ENCODE measurements around the gene ZNF628. TPM values are rescaled to one million over a fixed set of nuclear protein-coding genes. Genes with fewer than 3 reads are reported as not detected.

ZNF628 gene
- polyA plus RNA-seq (2013) = 12.6 and 14.5 TPM in 2 replicates

DNA sequence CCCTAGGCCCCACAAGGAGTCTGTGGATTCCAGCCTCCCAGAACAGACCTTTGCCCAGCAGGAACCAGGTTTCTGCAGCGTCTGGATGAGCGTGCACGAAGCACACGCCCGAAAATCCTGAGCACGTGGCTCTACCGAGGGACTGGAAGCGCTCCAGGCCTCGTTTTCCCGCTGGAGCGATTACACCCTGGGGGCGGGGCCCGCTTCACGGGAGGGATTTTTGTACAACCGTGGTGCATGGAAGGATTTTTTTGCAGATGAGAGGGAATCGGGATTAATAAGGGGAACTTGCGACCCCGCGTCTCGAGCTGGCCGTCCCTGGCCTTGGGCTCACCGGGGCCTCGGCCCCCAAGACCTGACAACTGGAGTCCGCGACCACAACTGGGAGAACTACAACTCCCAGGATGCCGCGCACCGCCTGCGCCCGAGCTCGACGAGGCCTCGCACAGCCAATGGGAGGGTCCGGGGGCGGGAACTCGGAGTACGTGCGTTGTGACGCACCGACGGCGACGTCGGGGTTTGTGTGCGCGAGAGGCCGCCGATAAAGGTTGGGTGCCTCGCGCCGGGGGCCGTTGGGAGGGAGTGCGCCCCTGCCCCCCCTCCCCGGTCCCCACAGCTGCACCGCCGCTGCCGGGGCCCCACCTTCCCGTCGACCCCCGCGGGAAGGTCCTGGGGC, at the start of gene ZNF628:
TSS of gene ZNF628 (plus strand) at position 518 of the 676 bp plus-strand sequence. CDS start 3,294 bp downstream, outside the sequence.
- peaks cover 4% of the 10 kb centered on the region for H3K79me1 ChIP-seq (ENCODE audit: low read length)
- peak within 1 kb of the TSS; percentile 79 for H4K12ac ChIP-seq (ENCODE audit: low read depth, low read length)
- H3K4ac ChIP-seq (ENCODE audit: low read depth, low read length) = peak within 1 kb of the TSS; percentile 39
- peak within 1 kb of the TSS; percentile 42 for H2AFZ ChIP-seq (ENCODE audit: insufficient read depth, low read length, poor library complexity)
- H3K9ac ChIP-seq (ENCODE audit: low read length) = peak within 1 kb of the TSS; percentile 89
- peaks cover 1 to 3% of the 10 kb centered on the region in 2 experiments for H3K36me3 ChIP-seq (ENCODE audit: control insufficient read depth in 1 of 2, insufficient read depth in 2 of 2, low read length in 2 of 2)
- H4K91ac ChIP-seq (ENCODE audit: low read depth, low read length) = peak within 1 kb of the TSS; percentile 92
- H2BK5ac ChIP-seq (ENCODE audit: low read depth, low read length, poor library complexity) = peak within 1 kb of the TSS; percentile 76
- WGBS (ENCODE audit: extremely low coverage, insufficient coverage, insufficient read length) = no CpG with 5 or more reads among the region's 61 CpGs
- H3K14ac ChIP-seq (ENCODE audit: low read length) = peak within 1 kb of the TSS; percentile 80
- peak within 1 kb of the TSS; percentile 56 for H2BK120ac ChIP-seq (ENCODE audit: insufficient read depth, low read length, poor library complexity)
- peaks cover 4 to 8% of the 10 kb centered on the region in 2 experiments for H3K4me1 ChIP-seq (ENCODE audit: control insufficient read depth in 1 of 2, insufficient read depth in 2 of 2, low read length in 2 of 2)
- no peak within 1 kb of the TSS for H2BK12ac ChIP-seq (ENCODE audit: low read length)
- H3K9me3 ChIP-seq (ENCODE audit: insufficient read depth, low read depth, low read length) = no peaks in the 10 kb centered on the region
- peak within 1 kb of the TSS; percentile 49 for H3K18ac ChIP-seq (ENCODE audit: low read length)
- no peak within 1 kb of the TSS for H3K23ac ChIP-seq (ENCODE audit: low read length)
- peak within 1 kb of the TSS; percentile 91 for H4K8ac ChIP-seq (ENCODE audit: low read depth, low read length)
- H2AK5ac ChIP-seq (ENCODE audit: low read length) = peak within 1 kb of the TSS; percentile 88
- H3K4me3 ChIP-seq (ENCODE audit: low read depth, low read length) = peak within 1 kb of the TSS; percentile 79
- H3K79me2 ChIP-seq (ENCODE audit: control insufficient read depth, insufficient read depth, low read length, poor library complexity) = no peaks in the 10 kb centered on the region
- peak within 1 kb of the TSS; percentile 87 for H3K4me2 ChIP-seq (ENCODE audit: low read length)
- H3K27me3 ChIP-seq (ENCODE audit: insufficient read depth, low read length) = no peaks in the 10 kb centered on the region
- H3K27ac ChIP-seq (ENCODE audit: low read depth, low read length) = peak within 1 kb of the TSS; percentile 75
- DNase-seq = peak; percentile 97 to 98

DNA sequence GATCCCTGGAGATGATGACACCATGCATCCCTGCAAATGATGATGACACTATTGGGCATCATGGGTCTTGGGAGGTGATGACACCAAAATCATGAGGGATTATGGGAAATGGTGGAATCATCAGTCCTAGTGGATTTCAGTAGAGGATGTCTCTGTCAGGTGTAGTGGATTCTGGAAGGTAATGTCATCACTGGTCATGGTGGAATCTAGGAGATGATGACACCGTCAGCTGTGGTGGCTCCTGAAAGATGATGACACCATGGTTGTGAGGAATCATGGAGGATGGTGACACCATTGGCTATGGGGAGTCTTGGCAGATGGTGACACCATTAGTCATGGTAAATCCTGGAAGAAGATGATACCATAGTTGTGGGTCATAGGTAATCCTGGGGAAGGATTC, 45.2 kb upstream of the ZNF628 start:
- Histone ChIP-seq H3K9ac (ENCODE audit: low read length) (no peak overlapping the region), H3K14ac (ENCODE audit: low read length) (no peak overlapping the region), H3K27me3 (ENCODE audit: insufficient read depth, low read length) (no peaks in the 10 kb centered on the region), H3K4me1 (ENCODE audit: control insufficient read depth in 1 of 2, insufficient read depth in 2 of 2, low read length in 2 of 2) (no peaks in the 10 kb centered on the region), H3K79me2 (ENCODE audit: control insufficient read depth, insufficient read depth, low read length, poor library complexity) (no peaks in the 10 kb centered on the region), H2BK12ac (ENCODE audit: low read length) (no peak overlapping the region), H2BK5ac (ENCODE audit: low read depth, low read length, poor library complexity) (no peak overlapping the region), H3K4ac (ENCODE audit: low read depth, low read length) (no peak overlapping the region), H3K36me3 (ENCODE audit: control insufficient read depth in 1 of 2, insufficient read depth in 2 of 2, low read length in 2 of 2) (no peaks in the 10 kb centered on the region), H4K8ac (ENCODE audit: low read depth, low read length) (no peak overlapping the region), H3K23ac (ENCODE audit: low read length) (no peak overlapping the region), H4K12ac (ENCODE audit: low read depth, low read length) (no peak overlapping the region), H2AFZ (ENCODE audit: insufficient read depth, low read length, poor library complexity) (no peak overlapping the region), H3K27ac (ENCODE audit: low read depth, low read length) (no peak overlapping the region), H3K4me2 (ENCODE audit: low read length) (no peak overlapping the region), H4K91ac (ENCODE audit: low read depth, low read length) (no peak overlapping the region), H2AK5ac (ENCODE audit: low read length) (no peak overlapping the region), H2BK120ac (ENCODE audit: insufficient read depth, low read length, poor library complexity) (no peak overlapping the region), H3K79me1 (ENCODE audit: low read length) (no peaks in the 10 kb centered on the region), H3K4me3 (ENCODE audit: low read depth, low read length) (no peak overlapping the region), H3K9me3 (ENCODE audit: insufficient read depth, low read depth, low read length) (peaks cover 24% of the 10 kb centered on the region), H3K18ac (ENCODE audit: low read length) (no peak overlapping the region)
- no peak for DNase-seq
- WGBS (ENCODE audit: extremely low coverage, insufficient coverage, insufficient read length) = no CpG with 5 or more reads among the region's 1 CpG

DNA sequence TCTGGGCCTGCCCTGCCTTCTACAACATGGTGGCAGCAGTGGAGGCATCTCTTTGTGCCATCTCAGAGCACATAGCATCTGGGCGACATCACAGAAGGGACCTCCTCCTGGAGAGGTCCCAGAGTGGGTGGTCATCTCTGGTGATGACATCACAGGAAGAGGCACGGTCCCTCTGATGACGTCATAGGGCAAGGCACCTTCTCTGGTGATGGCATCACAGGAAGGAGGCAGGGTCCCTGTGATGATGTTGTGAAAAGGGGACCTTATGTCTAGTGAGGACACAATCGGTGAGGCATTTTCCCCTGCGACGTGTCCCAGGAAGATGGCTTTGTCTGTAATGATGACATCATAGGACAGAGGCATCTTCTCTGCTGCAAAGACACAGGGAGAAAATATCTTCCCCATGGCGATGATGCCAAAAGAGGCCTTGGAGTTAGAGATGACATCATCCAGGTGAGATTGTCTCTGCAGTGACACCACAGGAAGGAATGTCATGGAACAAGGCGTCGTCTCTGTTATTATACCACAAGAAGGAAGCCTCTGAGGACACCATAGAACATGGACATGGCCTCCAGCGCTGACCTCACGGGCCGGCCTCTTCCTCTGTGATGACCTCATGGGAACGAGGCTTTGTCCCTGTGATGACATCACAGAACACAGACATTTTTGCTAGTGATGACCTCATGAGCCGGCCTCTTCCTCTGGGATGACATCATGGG, 44.0 kb upstream of the ZNF628 start:
- no peak overlapping the region for H2AFZ ChIP-seq (ENCODE audit: insufficient read depth, low read length, poor library complexity)
- no peak overlapping the region for H4K12ac ChIP-seq (ENCODE audit: low read depth, low read length)
- no peak overlapping the region for H3K4me3 ChIP-seq (ENCODE audit: low read depth, low read length)
- no peak overlapping the region for H2BK12ac ChIP-seq (ENCODE audit: low read length)
- H4K8ac ChIP-seq (ENCODE audit: low read depth, low read length) = no peak overlapping the region
- no peak overlapping the region for H4K91ac ChIP-seq (ENCODE audit: low read depth, low read length)
- no peak overlapping the region for H2AK5ac ChIP-seq (ENCODE audit: low read length)
- no peaks in the 10 kb centered on the region for H3K27me3 ChIP-seq (ENCODE audit: insufficient read depth, low read length)
- no peaks in the 10 kb centered on the region for H3K79me2 ChIP-seq (ENCODE audit: control insufficient read depth, insufficient read depth, low read length, poor library complexity)
- no peak overlapping the region for H3K27ac ChIP-seq (ENCODE audit: low read depth, low read length)
- no peak overlapping the region for H2BK5ac ChIP-seq (ENCODE audit: low read depth, low read length, poor library complexity)
- peaks cover 24% of the 10 kb centered on the region for H3K9me3 ChIP-seq (ENCODE audit: insufficient read depth, low read depth, low read length)
- H3K4me1 ChIP-seq (ENCODE audit: control insufficient read depth in 1 of 2, insufficient read depth in 2 of 2, low read length in 2 of 2) = no peaks in the 10 kb centered on the region
- no CpG with 5 or more reads among the region's 14 CpGs for WGBS (ENCODE audit: extremely low coverage, insufficient coverage, insufficient read length)
- no peak overlapping the region for H3K9ac ChIP-seq (ENCODE audit: low read length)
- no peak overlapping the region for H3K18ac ChIP-seq (ENCODE audit: low read length)
- H3K23ac ChIP-seq (ENCODE audit: low read length) = no peak overlapping the region
- no peak overlapping the region for H3K14ac ChIP-seq (ENCODE audit: low read length)
- no peaks in the 10 kb centered on the region for H3K36me3 ChIP-seq (ENCODE audit: control insufficient read depth in 1 of 2, insufficient read depth in 2 of 2, low read length in 2 of 2)
- peak; percentile 15 to 57 for DNase-seq
- no peak overlapping the region for H3K4ac ChIP-seq (ENCODE audit: low read depth, low read length)
- H3K4me2 ChIP-seq (ENCODE audit: low read length) = no peak overlapping the region
- H3K79me1 ChIP-seq (ENCODE audit: low read length) = no peaks in the 10 kb centered on the region
- H2BK120ac ChIP-seq (ENCODE audit: insufficient read depth, low read length, poor library complexity) = no peak overlapping the region

DNA sequence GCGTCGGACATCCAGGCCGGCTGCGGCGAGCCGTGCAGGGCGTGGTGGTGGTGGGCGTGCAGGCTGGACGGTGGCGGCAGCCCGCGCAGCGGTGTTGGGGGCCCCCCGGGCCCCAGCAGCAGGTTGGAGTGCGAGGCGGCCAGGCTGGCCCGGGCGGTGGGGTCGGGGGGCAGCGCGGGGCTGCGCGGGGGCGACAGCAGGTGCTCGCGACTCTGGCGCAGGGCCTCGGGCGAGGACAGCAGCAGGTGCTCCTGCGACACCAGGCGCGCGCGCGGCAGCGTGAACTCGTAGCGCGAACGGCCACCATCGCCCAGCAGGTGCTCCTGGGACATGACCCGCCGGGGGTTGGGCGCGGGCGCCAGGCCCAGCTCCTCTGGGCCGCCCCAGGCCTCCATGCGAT, 43.1 kb upstream of the ZNF628 start:
- Histone ChIP-seq H3K9me3 (ENCODE audit: insufficient read depth, low read depth, low read length) (peaks cover 24% of the 10 kb centered on the region), H2AFZ (ENCODE audit: insufficient read depth, low read length, poor library complexity) (no peak overlapping the region)

More for the DNA sequence above, 43.1 kb upstream of the ZNF628 start:
- H2AK5ac ChIP-seq (ENCODE audit: low read length) = no peak overlapping the region
- H3K4me3 ChIP-seq (ENCODE audit: low read depth, low read length) = no peak overlapping the region
- no CpG with 5 or more reads among the region's 48 CpGs for WGBS (ENCODE audit: extremely low coverage, insufficient coverage, insufficient read length)
- H3K23ac ChIP-seq (ENCODE audit: low read length) = no peak overlapping the region
- no peak overlapping the region for H4K91ac ChIP-seq (ENCODE audit: low read depth, low read length)
- H3K18ac ChIP-seq (ENCODE audit: low read length) = no peak overlapping the region
- no peaks in the 10 kb centered on the region for H3K79me2 ChIP-seq (ENCODE audit: control insufficient read depth, insufficient read depth, low read length, poor library complexity)
- no peak overlapping the region for H3K14ac ChIP-seq (ENCODE audit: low read length)
- H2BK5ac ChIP-seq (ENCODE audit: low read depth, low read length, poor library complexity) = no peak overlapping the region
- no peaks in the 10 kb centered on the region for H3K79me1 ChIP-seq (ENCODE audit: low read length)
- no peaks in the 10 kb centered on the region for H3K36me3 ChIP-seq (ENCODE audit: control insufficient read depth in 1 of 2, insufficient read depth in 2 of 2, low read length in 2 of 2)
- no peak overlapping the region for H3K9ac ChIP-seq (ENCODE audit: low read length)
- H2BK12ac ChIP-seq (ENCODE audit: low read length) = no peak overlapping the region
- H3K27ac ChIP-seq (ENCODE audit: low read depth, low read length) = no peak overlapping the region
- no peak overlapping the region for H4K12ac ChIP-seq (ENCODE audit: low read depth, low read length)
- DNase-seq = no peak
- H3K4me1 ChIP-seq (ENCODE audit: control insufficient read depth in 1 of 2, insufficient read depth in 2 of 2, low read length in 2 of 2) = no peaks in the 10 kb centered on the region
- H3K4ac ChIP-seq (ENCODE audit: low read depth, low read length) = no peak overlapping the region
- H3K4me2 ChIP-seq (ENCODE audit: low read length) = no peak overlapping the region
- H2BK120ac ChIP-seq (ENCODE audit: insufficient read depth, low read length, poor library complexity) = no peak overlapping the region
- H3K27me3 ChIP-seq (ENCODE audit: insufficient read depth, low read length) = no peaks in the 10 kb centered on the region
- H4K8ac ChIP-seq (ENCODE audit: low read depth, low read length) = no peak overlapping the region
